Measurements from ENCODE around the gene ACSS3. TPM values are rescaled to one million over a fixed set of nuclear protein-coding genes. Genes with fewer than 3 reads are reported as not detected.

The ACSS3 gene
- total RNA-seq, 1 experiment from 2014 or later: 19.3 TPM

DNA sequence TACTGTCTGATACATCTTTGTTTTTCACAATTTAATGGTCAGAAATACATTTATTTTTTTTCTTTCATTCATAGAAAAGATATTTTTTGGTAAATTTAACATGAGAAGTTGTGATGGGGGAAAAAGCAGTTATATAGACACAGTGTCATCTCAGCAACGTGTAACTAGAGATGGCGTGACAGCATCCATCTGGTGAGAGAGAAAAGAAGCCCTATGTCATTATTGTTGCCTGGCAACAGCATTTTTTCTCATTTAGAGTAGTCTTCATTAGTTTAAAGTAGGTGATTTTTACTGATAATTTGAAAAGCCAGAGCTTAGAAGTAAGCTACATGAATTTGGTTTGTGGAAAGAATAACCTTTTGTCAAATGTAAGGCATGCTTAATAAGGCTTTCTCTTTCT is 128.6 kb downstream of the ACSS3 start:
- no peak for DNase-seq
- Histone ChIP-seq H3K4ac (ENCODE audit: low read depth, low read length) (no peak overlapping the region), H3K9me3 (ENCODE audit: control insufficient read depth, low read depth, low read length) (no peaks in the 10 kb centered on the region), H3K4me2 (ENCODE audit: insufficient read depth, insufficient read length, low read length) (no peak overlapping the region), H2BK120ac (ENCODE audit: low read depth, low read length, poor library complexity, severe bottlenecking) (no peak overlapping the region), H3T11ph (ENCODE audit: low read length) (no peak overlapping the region), H2BK15ac (ENCODE audit: low read depth, low read length) (no peak overlapping the region), H2AFZ (ENCODE audit: low read length) (no peak overlapping the region), H3K23ac (ENCODE audit: insufficient read length, low read depth, low read length) (no peak overlapping the region), H3K56ac (ENCODE audit: insufficient read length, low read depth, low read length) (no peak overlapping the region), H3K9ac (ENCODE audit: extremely low read depth, insufficient read length, low read length) (no peak overlapping the region), H3K23me2 (ENCODE audit: insufficient read length, low read depth, low read length, poor library complexity, severe bottlenecking) (no peaks in the 10 kb centered on the region), H3K4me1 (ENCODE audit: insufficient read depth, low read length) (peaks cover 13% of the 10 kb centered on the region; the same call in 1 of the 2 replicates), H3K18ac (ENCODE audit: insufficient read length, low read depth, low read length) (no peak overlapping the region), H2BK5ac (ENCODE audit: insufficient read length, low read length) (no peak overlapping the region), H4K91ac (ENCODE audit: insufficient read length, low read depth, low read length) (no peak overlapping the region), H3K27ac (ENCODE audit: insufficient read length, low read depth, low read length) (no peak overlapping the region), H2AK5ac (ENCODE audit: insufficient read length, low read length) (no peak overlapping the region), H2BK20ac (ENCODE audit: low read depth, low read length, poor library complexity, severe bottlenecking) (no peak overlapping the region), H3K79me2 (ENCODE audit: insufficient read depth, low read length) (no peaks in the 10 kb centered on the region), H4K8ac (replicated peaks; ENCODE audit: insufficient read length, low read depth, low read length) (no peak overlapping the region), H3K27me3 (ENCODE audit: insufficient read depth, low read length) (no peaks in the 10 kb centered on the region), H3K79me1 (ENCODE audit: insufficient read depth, low read depth, low read length, poor library complexity, severe bottlenecking) (no peaks in the 10 kb centered on the region), H2BK12ac (ENCODE audit: insufficient read length, low read depth, low read length) (no peak overlapping the region), H4K5ac (ENCODE audit: insufficient read length, low read depth, low read length) (no peak overlapping the region), H4K20me1 (ENCODE audit: control insufficient read depth, insufficient read depth, insufficient read length) (no peaks in the 10 kb centered on the region), H3K14ac (ENCODE audit: insufficient read depth, low read length) (no peak overlapping the region)
- Mint-ChIP-seq H3K4me1 (peaks cover 60 to 64% of the 10 kb centered on the region in 2 experiments), H3K36me3 (ENCODE audit: insufficient read depth in 1 of 3, low read depth in 3 of 3) (no peaks in the 10 kb centered on the region; a peak in 1 of 7 replicates), H3K27me3 (ENCODE audit: low read depth) (no peaks in the 10 kb centered on the region), H3K9me3 (no peaks in the 10 kb centered on the region), H3K27ac (peak overlapping the region in 1 of 3 experiments; percentile 87; a peak in 2 of 7 replicates), H3K4me3 (no peak overlapping the region)
- TF ChIP-seq, protein P1, sequence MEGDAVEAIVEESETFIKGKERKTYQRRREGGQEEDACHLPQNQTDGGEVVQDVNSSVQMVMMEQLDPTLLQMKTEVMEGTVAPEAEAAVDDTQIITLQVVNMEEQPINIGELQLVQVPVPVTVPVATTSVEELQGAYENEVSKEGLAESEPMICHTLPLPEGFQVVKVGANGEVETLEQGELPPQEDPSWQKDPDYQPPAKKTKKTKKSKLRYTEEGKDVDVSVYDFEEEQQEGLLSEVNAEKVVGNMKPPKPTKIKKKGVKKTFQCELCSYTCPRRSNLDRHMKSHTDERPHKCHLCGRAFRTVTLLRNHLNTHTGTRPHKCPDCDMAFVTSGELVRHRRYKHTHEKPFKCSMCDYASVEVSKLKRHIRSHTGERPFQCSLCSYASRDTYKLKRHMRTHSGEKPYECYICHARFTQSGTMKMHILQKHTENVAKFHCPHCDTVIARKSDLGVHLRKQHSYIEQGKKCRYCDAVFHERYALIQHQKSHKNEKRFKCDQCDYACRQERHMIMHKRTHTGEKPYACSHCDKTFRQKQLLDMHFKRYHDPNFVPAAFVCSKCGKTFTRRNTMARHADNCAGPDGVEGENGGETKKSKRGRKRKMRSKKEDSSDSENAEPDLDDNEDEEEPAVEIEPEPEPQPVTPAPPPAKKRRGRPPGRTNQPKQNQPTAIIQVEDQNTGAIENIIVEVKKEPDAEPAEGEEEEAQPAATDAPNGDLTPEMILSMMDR (conservative IDR thresholded peaks at IDR 0.05): no peak
- no CpG with 5 or more reads among the region's 2 CpGs for WGBS (ENCODE audit: extremely low coverage, insufficient read length, low lambda C conversion rate)

All from H9 (cell line).